GM19025 (cell line): ENCODE measurements around the gene ARID2.

Source experiments
- ATAC-seq: cut with Tn5 transposase; IDR thresholded peaks from one replicate; pipeline ENCODE4 v1.9.1; 2021; ENCODE audit warnings: mild to moderate bottlenecking, low read depth, moderate library complexity; ENCODE audit not compliant: unreplicated experiment

The ARID2 gene

DNA sequence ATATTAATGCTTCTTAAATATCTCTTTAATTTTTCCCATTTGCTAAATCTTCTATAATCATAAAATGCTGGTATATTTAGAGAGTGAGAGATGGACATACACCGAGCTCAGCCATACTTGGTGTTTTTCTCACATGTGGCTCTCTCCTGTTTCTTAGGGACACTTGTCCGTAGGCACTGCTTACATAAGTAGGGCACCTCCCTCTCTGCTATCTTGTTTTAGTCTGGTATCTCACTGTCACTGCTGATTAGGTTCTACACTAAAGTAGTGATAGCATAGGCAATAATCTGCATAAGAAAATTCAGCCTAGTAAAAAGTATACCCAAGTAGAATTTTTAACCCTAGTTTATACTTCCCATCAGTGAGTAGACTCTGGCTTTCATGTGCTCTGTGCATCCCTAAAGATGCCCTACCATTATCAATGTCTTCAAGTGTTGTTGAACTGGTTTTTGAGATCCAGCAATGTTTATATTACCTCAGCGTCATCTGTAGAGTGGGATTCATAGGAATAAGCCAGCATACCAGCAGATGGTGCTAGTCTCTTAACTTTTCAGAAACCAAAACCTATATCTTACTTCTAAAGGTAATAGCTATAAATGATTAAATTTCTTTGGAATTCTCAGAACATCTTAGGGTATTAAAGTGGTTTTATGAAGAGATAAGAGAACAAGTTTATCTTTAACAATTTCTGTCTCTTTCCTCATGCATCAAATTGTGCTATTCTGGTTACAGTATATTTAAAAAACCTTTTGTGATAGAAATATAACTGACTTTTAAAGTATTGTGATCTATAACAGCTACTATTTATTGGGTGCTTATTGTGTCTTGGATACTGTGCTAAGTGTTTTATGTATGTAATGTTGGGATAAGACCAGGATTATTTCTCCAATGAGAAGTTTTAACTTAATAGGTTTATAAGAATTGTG, 32.9 kb downstream of the ARID2 start:
- no peak for ATAC-seq

DNA sequence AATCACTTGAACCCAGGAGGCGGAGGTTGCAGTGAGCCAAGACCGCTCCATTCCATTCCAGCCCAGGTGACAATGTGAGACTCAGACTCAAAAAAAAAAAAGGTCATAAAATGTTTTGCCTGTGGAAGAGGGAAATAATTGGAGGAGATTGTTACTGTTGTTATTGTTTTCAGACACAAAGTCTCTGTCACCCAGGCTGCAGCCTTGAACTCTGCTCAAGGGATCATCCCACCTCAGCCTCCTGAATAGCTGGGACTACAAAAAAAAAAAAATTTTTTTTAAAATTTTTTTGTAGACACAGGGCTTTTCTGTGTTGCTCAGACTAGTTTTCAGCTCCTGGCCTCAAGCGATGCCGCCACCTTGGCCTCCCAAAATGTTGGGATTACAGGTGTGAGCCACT, 33.9 kb downstream of the ARID2 start:
- no peak for ATAC-seq

DNA sequence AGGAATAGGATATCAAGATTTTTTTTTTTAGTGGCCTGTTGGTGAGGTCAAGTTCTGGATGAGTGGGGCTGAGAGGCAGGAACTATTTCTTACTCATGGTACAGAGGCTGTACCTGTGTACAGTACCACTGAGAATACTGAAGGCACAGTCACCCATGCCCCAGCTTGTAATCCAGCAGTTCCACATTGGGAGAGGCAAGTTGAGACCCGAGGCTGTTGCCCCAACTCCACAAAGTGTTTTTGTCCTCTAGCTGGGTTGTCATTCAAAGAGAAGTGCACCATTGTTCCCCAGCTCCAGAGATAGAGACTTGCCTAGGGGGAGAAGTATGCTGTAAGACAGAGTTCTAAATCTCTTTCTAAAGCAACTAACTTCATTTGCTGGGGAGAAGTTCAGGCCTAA, 38.7 kb downstream of the ARID2 start:
- ATAC-seq, result no peak

DNA sequence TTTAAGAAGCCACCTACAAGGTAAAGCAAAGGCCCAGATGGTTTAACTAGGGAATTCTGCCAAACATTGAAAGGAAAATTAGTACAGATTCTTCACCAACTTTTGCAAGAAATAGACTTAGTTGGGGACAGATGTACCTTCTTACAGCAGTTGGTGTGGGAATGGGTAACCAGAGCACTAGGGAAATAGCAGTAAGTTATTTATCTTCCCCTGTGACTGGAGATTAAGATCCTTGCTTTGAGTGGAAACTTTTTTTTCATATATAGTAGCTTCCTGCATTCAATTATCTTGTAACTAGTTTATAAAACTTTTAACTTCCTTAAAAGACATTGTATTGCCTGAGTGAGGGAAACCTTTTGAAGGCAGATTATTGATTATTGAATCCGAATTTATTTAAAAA, 44.2 kb downstream of the ARID2 start:
- no peak for ATAC-seq

DNA sequence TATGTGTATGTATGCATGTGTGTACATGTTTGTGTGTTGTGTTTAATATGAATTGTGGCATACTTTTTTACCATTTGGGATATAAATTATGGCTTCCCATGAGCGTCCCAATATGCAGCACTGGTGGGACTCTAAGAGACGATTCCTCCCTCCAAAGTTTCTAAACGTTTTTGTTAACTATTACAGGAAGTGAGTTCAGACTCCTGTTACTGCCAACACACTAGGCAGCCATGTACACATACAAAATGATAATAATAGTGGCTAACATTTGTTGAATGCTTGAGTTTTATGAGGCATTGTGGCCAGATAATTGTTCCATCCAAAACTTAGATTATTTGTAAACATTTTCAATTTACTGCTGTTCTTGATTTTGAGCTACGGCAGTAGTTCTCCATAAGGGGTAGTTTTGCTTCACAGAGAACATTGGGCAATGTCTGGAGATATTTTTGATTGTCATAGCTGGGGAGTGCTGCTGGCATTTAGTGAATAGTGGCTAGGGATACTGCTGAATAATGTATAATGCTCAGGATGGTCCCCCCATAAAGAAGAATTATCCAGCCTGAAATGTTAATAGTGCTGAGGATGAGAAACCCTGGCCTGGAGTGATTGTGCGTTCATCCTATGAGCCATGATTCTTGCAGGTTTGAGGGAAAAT, 45.1 kb downstream of the ARID2 start:
- no peak for ATAC-seq

DNA sequence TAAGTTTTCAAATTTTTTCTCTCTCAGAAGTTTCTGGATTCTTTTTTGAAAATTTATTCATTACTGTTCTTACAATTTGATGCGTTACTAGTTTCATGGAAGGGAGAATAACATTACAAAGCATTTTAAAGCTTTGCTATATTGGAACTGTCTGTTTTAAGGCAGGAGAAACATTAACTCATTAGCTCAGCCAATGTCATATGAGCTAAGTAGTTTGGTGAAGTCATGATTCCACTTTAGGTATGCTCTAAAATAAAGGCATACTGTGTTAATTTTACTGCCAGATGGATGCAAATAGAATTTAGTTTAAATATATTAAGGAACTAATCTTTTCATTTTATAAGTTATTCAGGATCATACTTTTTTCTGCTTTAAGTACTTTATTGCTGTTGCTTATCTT, 46.0 kb downstream of the ARID2 start:
- ATAC-seq, result no peak

DNA sequence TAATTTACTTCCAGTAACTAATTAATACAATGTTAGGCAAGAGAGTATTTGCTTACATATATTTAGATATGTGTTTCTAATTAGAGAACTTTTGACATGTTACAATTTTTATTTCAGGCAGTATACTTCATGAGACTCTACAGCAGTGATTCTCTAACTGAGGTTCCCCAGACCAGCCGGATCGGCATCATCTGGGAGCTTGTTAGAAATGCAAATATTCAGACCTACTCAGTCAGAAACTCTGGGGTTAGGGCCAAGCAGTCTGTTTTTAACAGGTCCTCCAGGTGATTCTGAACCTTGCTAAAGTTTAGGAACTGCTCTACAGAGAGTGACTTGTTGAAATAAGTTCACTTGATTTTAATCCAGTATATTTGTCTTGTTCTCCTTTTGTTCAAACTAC, 46.5 kb downstream of the ARID2 start:
- no peak for ATAC-seq

DNA sequence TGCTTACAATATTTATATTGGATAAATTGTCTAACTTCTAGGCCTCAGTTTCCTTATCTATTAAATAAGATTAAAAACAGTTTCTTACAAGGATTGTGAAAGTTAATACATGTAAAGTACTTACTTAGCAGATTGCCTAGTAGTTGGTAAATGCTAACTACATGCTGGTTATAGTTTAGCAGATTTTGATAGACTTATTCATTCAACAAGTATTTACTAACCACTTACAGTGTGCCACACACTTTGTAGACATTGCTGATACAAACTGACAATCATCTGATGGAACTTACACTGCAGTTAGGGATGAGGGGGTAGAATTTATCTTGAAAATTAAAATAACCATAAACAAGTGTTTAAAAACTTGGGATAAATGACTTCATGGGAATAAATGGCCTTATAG, 50.4 kb downstream of the ARID2 start:
- ATAC-seq, result no peak

DNA sequence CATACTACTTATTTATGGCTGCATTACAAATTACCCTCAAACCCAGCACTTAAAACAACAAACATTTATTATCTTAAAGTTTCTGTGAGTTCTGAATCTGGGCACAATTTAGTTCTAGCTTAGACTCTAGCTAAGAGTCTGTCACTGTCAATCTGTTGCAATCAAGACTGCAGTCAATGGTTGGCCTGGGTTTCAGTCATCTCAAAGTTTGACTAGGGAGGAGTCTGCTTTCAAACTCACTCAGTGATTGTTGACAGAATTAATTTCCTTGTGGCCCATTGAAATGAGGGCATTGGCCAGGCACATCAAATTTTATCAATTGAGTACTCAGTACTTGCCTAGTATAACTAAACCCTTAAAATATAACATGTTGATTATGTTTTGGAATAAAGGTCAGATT, 51.6 kb downstream of the ARID2 start:
- no peak for ATAC-seq

DNA sequence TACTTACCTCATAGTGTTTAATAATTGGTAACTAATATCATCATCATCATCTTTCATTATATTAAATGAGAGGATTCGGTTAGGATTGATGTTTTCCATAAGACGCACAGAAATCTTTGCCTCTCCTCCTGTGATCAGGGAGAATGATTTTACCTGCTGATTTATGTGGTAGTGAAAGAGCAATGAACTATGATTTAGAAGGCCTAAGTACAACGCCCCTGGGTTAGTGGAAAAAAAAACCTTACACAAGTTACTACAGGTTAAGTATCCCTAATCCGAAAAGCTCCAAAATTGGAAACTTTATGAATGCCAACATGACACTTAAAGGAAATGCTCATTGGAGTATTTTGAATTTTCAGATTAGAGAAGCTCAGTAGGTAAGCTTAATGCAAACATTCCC, 55.8 kb downstream of the ARID2 start:
- ATAC-seq, result no peak

DNA sequence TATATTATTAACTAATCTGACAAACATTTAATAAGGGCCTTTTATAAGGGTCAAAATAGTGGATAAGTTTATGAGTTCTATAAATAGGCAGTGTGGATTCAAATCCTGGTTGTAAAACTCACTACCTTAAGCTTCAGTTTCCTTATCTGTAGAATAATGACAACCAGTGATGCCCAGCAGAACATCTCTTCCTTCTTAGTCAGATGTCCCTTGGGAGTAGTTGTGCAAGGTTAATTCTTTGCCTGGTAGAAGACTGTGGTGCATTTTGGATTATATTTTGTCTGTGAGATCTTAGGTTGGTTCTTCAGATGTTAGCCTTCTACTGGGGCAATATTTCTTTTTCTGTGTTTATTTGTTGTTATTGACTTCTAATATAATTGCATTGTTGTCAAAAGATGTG, 59.5 kb downstream of the ARID2 start:
- no peak for ATAC-seq

DNA sequence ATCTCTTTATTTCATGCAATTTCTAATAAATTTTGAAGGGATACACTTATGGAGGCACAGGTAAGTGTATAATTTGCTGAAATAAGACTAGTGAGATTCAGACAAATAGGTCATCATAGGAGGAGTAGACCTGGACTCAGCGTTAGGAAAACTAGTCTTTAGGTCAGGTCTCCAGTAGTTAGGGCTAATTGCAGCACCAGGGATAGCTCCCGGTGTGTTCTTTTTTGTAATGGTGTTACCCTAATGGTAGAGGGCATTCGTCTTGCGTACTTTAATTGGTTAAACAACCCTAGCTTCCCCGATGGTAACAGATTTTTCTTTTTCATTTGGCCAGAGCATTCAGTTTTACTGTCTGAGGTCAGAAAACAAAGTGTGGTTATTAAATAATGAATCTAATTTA, 64.9 kb downstream of the ARID2 start:
- no peak for ATAC-seq

DNA sequence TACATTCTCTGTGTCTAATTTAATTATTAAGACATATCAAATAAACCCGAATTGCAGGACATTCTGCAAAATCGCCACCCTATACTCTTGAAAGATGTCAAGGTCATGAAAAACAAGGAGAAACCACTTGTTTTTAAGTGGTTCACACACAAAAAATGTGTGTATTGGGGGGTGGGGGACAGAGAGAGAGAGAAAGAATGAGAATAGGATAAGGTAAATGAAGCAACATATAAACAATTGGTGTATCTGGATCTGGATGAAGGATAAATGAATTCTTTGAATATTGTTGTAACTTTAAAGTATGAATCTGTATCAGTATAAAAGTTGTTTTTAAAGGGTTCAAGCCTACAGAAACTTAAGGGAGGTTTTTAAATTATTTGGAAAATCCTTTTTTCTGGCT, 72.1 kb downstream of the ARID2 start:
- no peak for ATAC-seq

DNA sequence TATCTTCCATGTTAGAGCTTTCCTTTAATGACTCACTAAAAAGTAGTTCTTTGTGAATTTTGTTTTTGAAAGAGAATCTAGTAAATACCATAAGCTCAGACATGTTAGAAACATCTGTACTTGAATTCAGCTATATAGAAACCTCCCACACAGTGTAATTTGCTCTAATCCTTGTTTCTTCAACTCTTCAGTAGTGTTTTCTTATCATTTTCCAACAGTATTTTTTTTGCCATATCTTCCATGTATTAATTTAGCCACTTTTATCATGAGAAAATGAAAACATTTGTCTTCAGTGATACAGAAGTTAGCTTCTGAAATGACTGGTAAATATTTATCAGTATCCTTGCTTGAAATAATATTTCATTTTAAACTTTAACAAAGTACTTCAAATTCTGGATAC, 73.6 kb downstream of the ARID2 start:
- ATAC-seq, result no peak

DNA sequence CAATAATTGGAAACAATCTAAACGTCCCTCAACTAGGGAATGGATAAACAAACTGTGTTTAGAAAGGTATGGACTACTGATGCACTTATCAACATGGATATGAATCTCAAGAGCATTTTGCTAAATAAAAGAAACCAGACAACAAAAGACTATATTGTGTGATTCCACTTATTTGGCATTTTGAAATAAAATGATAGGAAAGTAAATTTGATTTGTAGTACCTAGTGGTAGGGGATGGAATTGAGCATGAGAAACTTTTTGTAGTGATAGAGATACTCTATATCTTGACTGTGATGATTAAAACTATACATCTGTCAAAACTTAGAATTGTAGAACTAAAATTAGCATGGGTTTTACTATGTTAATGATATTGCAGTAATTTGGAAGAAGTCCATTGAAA, 87.1 kb downstream of the ARID2 start:
- no peak for ATAC-seq

DNA sequence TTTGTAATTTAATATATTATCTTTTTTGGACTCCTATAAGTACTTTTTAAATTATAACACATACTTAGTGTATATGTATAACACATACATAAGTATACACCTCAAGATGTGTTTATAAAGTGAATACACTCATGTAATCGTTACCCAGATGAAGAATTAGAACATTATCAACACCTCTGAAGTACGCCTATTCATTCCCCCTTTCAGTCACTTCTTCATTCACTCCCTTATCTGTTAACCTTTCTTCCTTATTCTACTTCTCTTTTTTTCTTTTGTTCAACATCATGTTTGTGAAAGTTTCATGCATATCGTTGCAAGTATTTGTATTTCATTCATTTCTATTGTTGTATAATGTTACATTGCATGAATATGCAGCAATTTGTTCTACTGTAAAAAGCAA, 98.5 kb downstream of the ARID2 start:
- ATAC-seq, result peak; percentile 15

DNA sequence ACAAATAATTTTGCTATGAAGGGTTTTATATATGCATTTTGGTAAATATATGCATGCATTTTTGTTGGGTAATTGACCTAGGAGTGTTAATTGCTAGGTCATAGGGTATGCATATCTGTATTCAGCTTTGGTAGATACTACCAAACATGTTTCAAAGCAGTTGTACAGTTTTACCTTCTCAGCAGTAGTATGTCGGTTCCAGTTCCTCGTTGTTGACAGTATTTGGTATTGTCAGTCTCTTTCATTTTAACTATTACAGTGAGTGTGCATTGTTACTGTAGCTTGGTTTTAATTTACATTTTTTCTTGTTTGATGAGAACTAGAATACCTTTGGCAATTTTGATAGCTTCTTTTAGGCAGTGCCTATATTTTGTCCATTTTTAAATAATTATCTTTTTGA, 98.9 kb downstream of the ARID2 start:
- ATAC-seq, result peak; percentile 56

DNA sequence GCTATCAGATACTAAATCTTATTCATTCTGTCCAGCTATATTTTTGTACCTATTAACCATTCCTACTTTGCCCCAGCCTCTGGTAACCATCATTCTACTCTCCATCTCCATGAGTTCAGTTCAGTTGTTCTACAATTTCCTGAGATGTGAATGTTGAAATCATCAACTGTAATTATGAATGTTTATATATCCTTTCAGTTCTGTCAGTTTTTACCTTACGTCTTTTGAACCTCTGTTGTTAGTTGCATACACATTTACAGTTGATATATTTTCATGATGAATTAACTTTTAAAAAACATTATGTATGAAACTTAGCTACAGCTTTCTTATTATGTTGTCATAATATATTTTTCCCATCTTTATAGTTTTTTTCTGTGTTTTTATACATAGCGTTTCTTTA, 102.1 kb downstream of the ARID2 start:
- ATAC-seq, result no peak

DNA sequence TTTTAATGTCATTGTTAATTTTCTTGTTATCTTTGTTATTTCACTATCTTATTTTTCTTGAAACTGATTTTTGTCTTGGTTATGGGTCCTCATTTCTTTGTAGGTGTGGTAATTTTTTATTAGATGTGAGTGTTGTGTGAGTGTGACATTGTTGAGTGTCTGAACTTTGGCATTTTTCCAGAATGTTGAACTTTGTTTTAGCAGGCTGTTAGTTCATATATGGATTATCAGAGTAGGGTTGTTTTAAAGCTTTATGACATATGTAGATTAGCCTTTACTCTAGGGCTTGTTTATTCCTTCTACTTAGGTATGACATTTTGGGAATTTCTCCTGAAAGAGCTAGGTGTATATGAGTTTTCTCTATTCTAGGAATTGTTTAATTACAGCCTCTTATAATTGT, 103.9 kb downstream of the ARID2 start:
- ATAC-seq, result no peak

DNA sequence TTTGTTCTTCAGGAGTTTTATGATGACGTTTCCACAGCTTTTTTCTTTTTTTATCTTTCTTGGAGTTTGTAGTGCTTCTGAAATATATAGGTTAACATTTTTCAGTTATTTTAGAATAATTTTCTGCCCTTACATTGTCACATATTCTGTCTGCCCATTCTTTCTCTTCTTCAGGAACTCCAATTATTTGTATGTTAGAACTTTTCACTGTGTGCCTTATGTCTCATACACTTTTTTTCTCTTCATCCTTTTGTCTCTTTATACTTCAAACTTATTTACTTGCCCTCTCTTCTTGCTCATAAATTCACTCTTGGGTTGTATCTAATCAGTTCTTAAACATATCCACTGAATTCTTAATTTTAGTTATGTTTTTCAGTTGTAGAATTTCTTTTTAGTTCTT, 105.3 kb downstream of the ARID2 start:
- no peak for ATAC-seq

DNA sequence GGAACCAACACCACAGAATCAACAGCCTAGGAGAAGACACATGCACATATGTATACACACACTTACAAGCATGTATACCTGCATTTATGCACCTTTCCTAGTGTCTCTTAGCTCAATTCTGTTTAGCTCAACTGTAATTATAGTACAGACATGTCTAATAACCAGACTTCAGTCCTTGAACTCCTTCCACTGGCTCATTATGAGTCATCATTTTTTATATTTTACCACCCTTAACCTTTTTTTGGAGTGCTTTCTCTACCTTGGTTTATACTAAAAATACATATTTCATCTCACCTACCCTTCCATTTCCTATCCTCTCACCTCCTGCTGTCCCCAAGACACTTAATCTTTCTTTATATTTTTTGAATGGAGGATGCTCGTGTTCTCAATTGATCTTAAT, 110.4 kb downstream of the ARID2 start:
- no peak for ATAC-seq

DNA sequence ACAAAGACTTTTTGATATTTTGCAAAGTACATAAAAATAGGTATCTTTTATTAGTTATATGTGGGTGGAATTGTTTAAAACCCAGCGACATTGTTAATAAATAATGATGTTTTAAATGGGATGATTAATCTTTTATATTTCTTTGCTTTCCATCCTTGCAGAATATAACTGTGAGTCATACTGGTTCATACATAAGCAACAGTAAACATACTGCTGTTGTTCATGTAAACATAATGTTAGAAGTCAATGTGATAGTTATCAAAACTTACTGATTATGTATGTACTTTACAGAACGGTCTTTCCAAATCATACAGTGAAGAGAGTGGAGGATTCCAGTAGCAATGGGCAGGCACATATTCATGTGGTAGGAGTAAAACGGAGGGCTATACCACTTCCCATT, 119.8 kb downstream of the ARID2 start:
- ATAC-seq, result no peak
